GM20000 (cell line): ENCODE data around the gene EXOC4.

Experiments used
- DNase-seq: peaks from one replicate; pipeline ENCODE4 v3.0.0; 2012; ENCODE audit warnings: low spot score
- CTCF ChIP-seq: IDR thresholded peaks from 2 replicates; pipeline ENCODE4 v1.5.1; 2012; ENCODE audit warnings: mild to moderate bottlenecking, control low read depth; ENCODE audit errors: extremely low read depth, missing control alignments

Gene EXOC4

DNA sequence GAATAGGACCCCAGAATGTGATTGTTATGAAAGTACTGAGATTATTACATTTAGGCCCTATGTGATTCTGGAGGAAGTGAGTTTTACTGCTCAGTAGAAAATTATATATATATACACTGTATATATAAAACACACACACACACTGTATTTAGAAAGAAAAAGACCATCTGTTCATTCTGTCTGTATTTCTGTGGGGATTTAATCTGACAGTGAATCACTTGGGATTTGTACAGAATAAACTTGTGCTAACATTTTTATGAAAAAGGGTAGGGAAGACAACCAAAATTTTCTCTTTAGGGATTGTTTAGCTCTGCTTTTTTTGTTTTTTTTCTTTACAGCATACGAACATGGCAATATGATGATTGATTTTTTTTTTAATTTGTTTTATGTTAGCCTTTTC, 142.7 kb downstream of the EXOC4 start:
- no peak for TF ChIP-seq CTCF
- DNase-seq, result no peak

- no peak for TF ChIP-seq CTCF
- no peak for DNase-seq
These were observed 145.6 kb downstream of the EXOC4 start for GRCh38 chr7:133398506-133398905.

- TF ChIP-seq CTCF, result no peak
- DNase-seq, result no peak
These were observed 148.3 kb downstream of the EXOC4 start for GRCh38 chr7:133401225-133401624.

- DNase-seq, result no peak
These were observed 155.3 kb downstream of the EXOC4 start for GRCh38 chr7:133408212-133408611.

DNA sequence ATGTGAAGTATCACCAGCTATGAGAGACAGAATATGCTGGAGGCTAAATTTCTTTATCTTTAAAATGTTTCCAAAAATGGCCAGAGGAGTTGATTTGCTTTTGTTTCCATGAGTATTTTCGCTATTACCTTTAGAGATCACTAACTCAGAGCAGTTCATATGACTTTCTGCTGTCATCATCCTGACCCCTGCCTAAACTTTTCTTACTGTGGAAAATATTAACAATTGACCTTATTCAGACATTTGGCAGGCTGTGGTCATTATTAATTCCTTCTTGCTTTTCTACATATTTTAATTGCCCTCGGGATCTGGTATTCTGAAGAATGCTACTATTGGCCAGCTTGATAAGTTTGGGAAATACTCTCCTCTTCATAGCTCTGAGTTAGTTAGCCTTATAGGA, 156.5 kb downstream of the EXOC4 start:
- TF ChIP-seq CTCF, result no peak
- no peak for DNase-seq

More at GRCh38 chr7:133408212-133408611, 155.3 kb downstream of the EXOC4 start:
- no peak for TF ChIP-seq CTCF

DNA sequence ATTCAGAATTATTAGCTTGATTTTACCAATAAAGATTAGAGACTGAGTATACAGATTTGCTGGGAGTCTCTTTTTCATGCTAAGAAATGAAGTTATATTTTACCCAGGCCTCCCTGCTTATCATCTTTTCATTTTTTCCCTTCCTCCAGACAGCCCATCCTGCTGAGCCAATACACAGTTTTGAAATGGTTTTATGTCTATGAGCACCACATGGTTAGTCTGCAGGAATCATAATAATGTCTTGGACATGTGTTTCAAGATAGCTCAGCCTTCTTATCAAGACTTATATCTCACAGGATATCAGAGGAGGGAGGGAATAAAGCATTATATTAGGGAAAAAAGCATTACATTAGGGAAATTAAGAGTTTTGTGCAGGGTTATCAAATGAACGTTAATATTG, 157.1 kb downstream of the EXOC4 start:
- no peak for DNase-seq

GRCh38 chr7:133411395-133411794, 158.5 kb downstream of the EXOC4 start:
- no peak for TF ChIP-seq CTCF
- DNase-seq, result no peak

More for the DNA sequence above, 157.1 kb downstream of the EXOC4 start:
- no peak for TF ChIP-seq CTCF
